ENCODE data around the gene RAMACL.

The RAMACL gene

DNA sequence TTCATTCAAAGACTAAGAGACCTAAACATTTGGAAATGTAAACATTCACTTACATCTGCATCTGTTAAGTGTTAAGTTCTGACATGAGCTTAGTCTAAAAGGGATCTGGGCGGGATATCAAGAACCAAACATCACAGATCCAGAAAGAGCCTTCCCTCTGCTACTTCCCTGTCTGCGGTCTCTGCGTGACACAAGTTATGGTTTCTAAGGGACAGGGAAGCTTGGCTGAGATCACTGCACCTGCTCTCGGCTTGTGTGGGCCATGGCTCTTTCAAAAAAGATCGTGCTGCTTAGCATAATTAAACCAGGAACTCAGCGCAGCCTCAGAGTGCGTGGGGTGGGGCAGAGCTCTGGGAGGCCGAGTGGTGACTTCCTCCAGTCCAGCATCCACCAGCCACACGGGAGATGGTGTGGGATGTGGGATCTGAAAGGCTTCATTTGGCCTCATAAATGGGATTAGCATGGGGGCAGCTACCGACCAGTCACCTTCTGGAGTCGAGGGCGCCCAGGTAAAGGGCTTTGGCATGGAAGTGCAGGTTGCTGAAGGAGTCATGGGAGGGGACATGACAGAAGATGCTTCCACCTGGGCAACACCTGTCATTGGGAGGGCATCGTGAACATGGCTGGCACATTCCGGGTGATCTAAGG is 16.7 kb upstream of the RAMACL start:
- no peak overlapping the region for H3K4me3 ChIP-seq (ENCODE audit: control insufficient read depth, low read depth, low read length)
- no peak for DNase-seq (ENCODE audit: low read depth)
- no peak for TF ChIP-seq CTCF (conservative IDR thresholded peaks at IDR 0.05; ENCODE audit: control insufficient read depth, insufficient read depth, low read depth, low read length)

- no peak for TF ChIP-seq CTCF (conservative IDR thresholded peaks at IDR 0.05; ENCODE audit: control insufficient read depth, insufficient read depth, low read depth, low read length)
- DNase-seq (ENCODE audit: low read depth) = no peak
- H3K4me3 ChIP-seq (ENCODE audit: control insufficient read depth, low read depth, low read length) = no peak overlapping the region
Measured at GRCh38 chr6:166601956-166602355, 15.5 kb upstream of the RAMACL start.

- DNase-seq (ENCODE audit: low read depth) = no peak
- no peak for TF ChIP-seq CTCF (conservative IDR thresholded peaks at IDR 0.05; ENCODE audit: control insufficient read depth, insufficient read depth, low read depth, low read length)
- no peak overlapping the region for H3K4me3 ChIP-seq (ENCODE audit: control insufficient read depth, low read depth, low read length)
Measured at GRCh38 chr6:166600931-166601330, 14.5 kb upstream of the RAMACL start.

GRCh38 chr6:166599205-166599604 is 12.7 kb upstream of the RAMACL start:
- H3K4me3 ChIP-seq (ENCODE audit: control insufficient read depth, low read depth, low read length) = no peak overlapping the region
- TF ChIP-seq CTCF (conservative IDR thresholded peaks at IDR 0.05; ENCODE audit: control insufficient read depth, insufficient read depth, low read depth, low read length) = no peak

GRCh38 chr6:166598441-166599138 is 12.1 kb upstream of the RAMACL start:
- no peak for TF ChIP-seq CTCF (conservative IDR thresholded peaks at IDR 0.05; ENCODE audit: control insufficient read depth, insufficient read depth, low read depth, low read length)
- no peak overlapping the region for H3K4me3 ChIP-seq (ENCODE audit: control insufficient read depth, low read depth, low read length)
- DNase-seq (ENCODE audit: low read depth) = peak; percentile 97

More at GRCh38 chr6:166599205-166599604, 12.7 kb upstream of the RAMACL start:
- no peak for DNase-seq (ENCODE audit: low read depth)

- H3K4me3 ChIP-seq (ENCODE audit: control insufficient read depth, low read depth, low read length) = no peak overlapping the region
- TF ChIP-seq CTCF (conservative IDR thresholded peaks at IDR 0.05; ENCODE audit: control insufficient read depth, insufficient read depth, low read depth, low read length) = no peak
- no peak for DNase-seq (ENCODE audit: low read depth)
Measured at GRCh38 chr6:166597711-166598440, 11.4 kb upstream of the RAMACL start.
